Esophagus squamous epithelium (tissue), 4 donors: Measurements from ENCODE around the gene CWC27.

Experiments used
- POLR2A ChIP-seq, 4 donors: fragments of 450-650 bp; IDR thresholded peaks; one replicate each; pipeline ENCODE4 v1.6.1; 2017; ENCODE audit warnings: antibody characterized with exemption in 4 of 4, mild to moderate bottlenecking in 4 of 4, moderate library complexity in 3 of 4
- TF ChIP-seq, protein P1 (sequence below), 6 experiments: fragments of 450-650 bp in 4 of 6; fragments of 200-600 bp in 2 of 6; sonication (generic) in 2 of 6; IDR thresholded peaks; one replicate each; pipeline ENCODE4 v1.5.1; 2016 to 2019; ENCODE audit warnings: antibody characterized with exemption in 6 of 6, mild to moderate bottlenecking in 4 of 6, moderate library complexity in 4 of 6

DNA sequence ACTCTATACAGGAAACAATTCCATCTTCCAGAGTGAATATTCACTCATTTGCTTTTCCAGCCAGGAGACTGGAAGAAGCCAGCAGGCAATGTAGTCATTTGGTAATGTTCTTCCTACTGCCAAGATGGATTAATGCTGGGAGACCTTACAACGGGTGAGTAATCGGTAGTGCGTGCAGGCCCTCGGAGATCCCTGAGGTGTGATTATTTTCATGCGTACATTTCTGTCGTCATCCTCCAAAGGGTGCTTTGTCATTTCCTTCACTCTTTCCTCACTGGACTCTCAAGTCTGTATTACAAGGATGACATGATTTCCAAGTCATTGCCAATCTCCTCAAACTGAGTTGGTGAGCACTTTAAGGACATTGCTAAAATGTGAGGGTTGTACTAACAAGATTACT, 263.5 kb downstream of the CWC27 start:
- TF ChIP-seq, protein P1, sequence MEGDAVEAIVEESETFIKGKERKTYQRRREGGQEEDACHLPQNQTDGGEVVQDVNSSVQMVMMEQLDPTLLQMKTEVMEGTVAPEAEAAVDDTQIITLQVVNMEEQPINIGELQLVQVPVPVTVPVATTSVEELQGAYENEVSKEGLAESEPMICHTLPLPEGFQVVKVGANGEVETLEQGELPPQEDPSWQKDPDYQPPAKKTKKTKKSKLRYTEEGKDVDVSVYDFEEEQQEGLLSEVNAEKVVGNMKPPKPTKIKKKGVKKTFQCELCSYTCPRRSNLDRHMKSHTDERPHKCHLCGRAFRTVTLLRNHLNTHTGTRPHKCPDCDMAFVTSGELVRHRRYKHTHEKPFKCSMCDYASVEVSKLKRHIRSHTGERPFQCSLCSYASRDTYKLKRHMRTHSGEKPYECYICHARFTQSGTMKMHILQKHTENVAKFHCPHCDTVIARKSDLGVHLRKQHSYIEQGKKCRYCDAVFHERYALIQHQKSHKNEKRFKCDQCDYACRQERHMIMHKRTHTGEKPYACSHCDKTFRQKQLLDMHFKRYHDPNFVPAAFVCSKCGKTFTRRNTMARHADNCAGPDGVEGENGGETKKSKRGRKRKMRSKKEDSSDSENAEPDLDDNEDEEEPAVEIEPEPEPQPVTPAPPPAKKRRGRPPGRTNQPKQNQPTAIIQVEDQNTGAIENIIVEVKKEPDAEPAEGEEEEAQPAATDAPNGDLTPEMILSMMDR (IDR thresholded peaks at IDR 0.05), result no peak
- no peak for TF ChIP-seq POLR2A (IDR thresholded peaks at IDR 0.05)
